Glutamatergic neuron (in vitro differentiated cells): ENCODE data around the gene SLC18B1. TPM values are rescaled to one million over a fixed set of nuclear protein-coding genes. Genes with fewer than 3 reads are reported as not detected.
A peak's percentile ranks its signal among the peaks of the same experiment; 100 is the strongest.
"Not testable (repeated sequence)": the region's sequence is repeated elsewhere in the genome, so short reads cannot be mapped to it uniquely, and the experiment has no call there.

Source experiments
- DNase-seq: peaks from one replicate; pipeline ENCODE4 v3.0.0; 2022
- H3K27ac Mint-ChIP-seq: one replicate; pipeline ENCODE4 v1.8.0; 2020; ENCODE audit warnings: mild to moderate bottlenecking, mixed read lengths, inconsistent platforms; ENCODE audit not compliant: unreplicated experiment
- H3K27me3 Mint-ChIP-seq: one replicate; pipeline ENCODE4 v1.8.0; 2020; ENCODE audit warnings: mild to moderate bottlenecking, moderate library complexity, mixed read lengths, inconsistent platforms; ENCODE audit not compliant: unreplicated experiment
- H3K36me3 Mint-ChIP-seq: one replicate; pipeline ENCODE4 v1.8.0; 2020; ENCODE audit warnings: mild to moderate bottlenecking, mixed read lengths, inconsistent platforms; ENCODE audit not compliant: unreplicated experiment
- H3K4me1 Mint-ChIP-seq: one replicate; pipeline ENCODE4 v1.8.0; 2020; ENCODE audit warnings: mild to moderate bottlenecking, low read depth, mixed read lengths, inconsistent platforms; ENCODE audit not compliant: unreplicated experiment
- H3K4me3 Mint-ChIP-seq: one replicate; pipeline ENCODE4 v1.8.0; 2020; ENCODE audit warnings: mild to moderate bottlenecking, mixed read lengths, inconsistent platforms; ENCODE audit not compliant: unreplicated experiment
- H3K9me3 Mint-ChIP-seq: one replicate; pipeline ENCODE4 v1.8.0; 2020; ENCODE audit warnings: mild to moderate bottlenecking, moderate library complexity, mixed read lengths, inconsistent platforms; ENCODE audit not compliant: unreplicated experiment
- CTCF ChIP-seq: fragments of 200-600 bp; sonication (generic); IDR thresholded peaks from one replicate; pipeline ENCODE4 v1.5.0; 2021; ENCODE audit not compliant: partially characterized antibody, unreplicated experiment
- total RNA-seq: library from RNA; stranded (reverse); fragmentation: NEBNext Ultra II Directional; extraction: Animal tissue kit (Norgen Biotek cat#: 25700); gene quantifications from one replicate; pipeline ENCODE4 v1.2.1, GENCODE V29; 2021; ENCODE audit not compliant: unreplicated experiment

Gene SLC18B1
- total RNA-seq, 1 donor from 2014 or later = 5.8 TPM

- Mint-ChIP-seq H3K27me3 (no peaks in the 10 kb centered on the region), H3K27ac (no peak overlapping the region), H3K4me3 (no peak overlapping the region), H3K36me3 (no peaks in the 10 kb centered on the region), H3K9me3 (no peaks in the 10 kb centered on the region), H3K4me1 (peaks cover 10% of the 10 kb centered on the region)
- DNase-seq = peak; percentile 40
- no peak for TF ChIP-seq CTCF
Measured at GRCh38 chr6:132789396-132789776, 9.1 kb downstream of the SLC18B1 start.

- peak; percentile 39 for DNase-seq
- H3K27me3 Mint-ChIP-seq = no peaks in the 10 kb centered on the region
- H3K27ac Mint-ChIP-seq = no peak overlapping the region
- TF ChIP-seq CTCF = no peak
- H3K4me1 Mint-ChIP-seq = peaks cover 10% of the 10 kb centered on the region
- no peaks in the 10 kb centered on the region for H3K36me3 Mint-ChIP-seq
- no peaks in the 10 kb centered on the region for H3K9me3 Mint-ChIP-seq
- no peak overlapping the region for H3K4me3 Mint-ChIP-seq
Measured at GRCh38 chr6:132788658-132789395, 9.6 kb downstream of the SLC18B1 start.

- Mint-ChIP-seq H3K36me3 (no peaks in the 10 kb centered on the region), H3K27me3 (no peaks in the 10 kb centered on the region), H3K9me3 (no peaks in the 10 kb centered on the region), H3K27ac (no peak overlapping the region), H3K4me1 (peaks cover 10% of the 10 kb centered on the region), H3K4me3 (no peak overlapping the region)
- no peak for TF ChIP-seq CTCF
- DNase-seq = no peak
Measured at GRCh38 chr6:132785936-132786335, 12.5 kb downstream of the SLC18B1 start.

- Mint-ChIP-seq H3K4me1 (no peaks in the 10 kb centered on the region), H3K36me3 (no peaks in the 10 kb centered on the region), H3K4me3 (no peak overlapping the region), H3K9me3 (no peaks in the 10 kb centered on the region), H3K27ac (no peak overlapping the region), H3K27me3 (no peaks in the 10 kb centered on the region)
- TF ChIP-seq CTCF = no peak
- DNase-seq = no peak
Measured at GRCh38 chr6:132780770-132781371, 17.6 kb downstream of the SLC18B1 start.

GRCh38 chr6:132777881-132778280 is 20.6 kb downstream of the SLC18B1 start:
- not testable (repeated sequence) for H3K4me3 Mint-ChIP-seq, H3K27me3 Mint-ChIP-seq, H3K9me3 Mint-ChIP-seq, DNase-seq, H3K4me1 Mint-ChIP-seq, H3K27ac Mint-ChIP-seq, H3K36me3 Mint-ChIP-seq
